Stimulated activated CD4-positive, alpha-beta T cell treated with anti-CD3 and anti-CD28 coated beads, Interleukin-4, amount 100 ng/mL, for 4 hours (primary cell): ENCODE results near the gene SLC6A11.
A peak's percentile ranks its signal among the peaks of the same experiment; 100 is the strongest.

ENCODE experiments used
- DNase-seq, 2 experiments: peaks; one replicate each; pipeline ENCODE4 v3.0.0-alpha.2; 2020

Gene SLC6A11

DNA sequence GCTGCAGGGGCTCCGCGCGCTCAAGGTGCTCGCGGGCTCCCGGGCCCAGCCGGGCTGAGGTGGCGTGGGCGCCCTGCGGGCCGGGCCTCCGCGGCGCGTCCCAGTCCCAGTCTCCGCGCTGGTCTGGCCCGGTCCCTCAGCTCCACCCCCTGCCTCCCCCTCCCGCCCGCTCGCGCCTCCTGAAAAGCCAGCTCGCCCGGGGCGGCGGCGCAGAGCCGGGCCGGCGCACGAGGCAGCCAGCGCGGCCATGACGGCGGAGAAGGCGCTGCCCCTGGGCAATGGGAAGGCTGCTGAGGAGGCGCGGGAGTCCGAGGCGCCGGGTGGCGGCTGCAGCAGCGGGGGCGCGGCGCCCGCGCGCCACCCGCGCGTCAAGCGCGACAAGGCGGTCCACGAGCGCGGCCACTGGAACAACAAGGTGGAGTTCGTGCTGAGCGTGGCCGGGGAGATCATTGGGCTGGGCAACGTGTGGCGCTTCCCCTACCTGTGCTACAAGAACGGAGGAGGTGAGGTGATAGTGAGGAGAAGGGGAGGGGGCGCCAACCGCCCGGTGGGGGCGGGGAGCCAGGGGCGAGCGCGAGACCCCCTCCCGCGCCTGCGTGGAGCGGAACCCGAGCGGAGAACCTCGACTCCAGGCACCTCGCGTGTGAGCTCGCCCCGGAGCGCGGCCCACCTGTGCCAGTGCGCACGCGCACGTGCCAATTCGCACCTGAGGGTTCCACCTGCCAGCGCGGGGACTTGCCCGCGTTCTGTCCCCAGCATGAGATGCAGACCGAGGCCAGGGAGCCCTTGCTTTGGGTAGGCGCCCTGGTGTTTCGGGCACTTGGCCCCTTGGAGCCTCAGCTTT is at the start of gene SLC6A11:
Gene SLC6A11 (plus strand): TSS at position 210 of the 844 bp plus-strand sequence. CDS start 38 bp downstream, at position 248.
- no peak for DNase-seq

DNA sequence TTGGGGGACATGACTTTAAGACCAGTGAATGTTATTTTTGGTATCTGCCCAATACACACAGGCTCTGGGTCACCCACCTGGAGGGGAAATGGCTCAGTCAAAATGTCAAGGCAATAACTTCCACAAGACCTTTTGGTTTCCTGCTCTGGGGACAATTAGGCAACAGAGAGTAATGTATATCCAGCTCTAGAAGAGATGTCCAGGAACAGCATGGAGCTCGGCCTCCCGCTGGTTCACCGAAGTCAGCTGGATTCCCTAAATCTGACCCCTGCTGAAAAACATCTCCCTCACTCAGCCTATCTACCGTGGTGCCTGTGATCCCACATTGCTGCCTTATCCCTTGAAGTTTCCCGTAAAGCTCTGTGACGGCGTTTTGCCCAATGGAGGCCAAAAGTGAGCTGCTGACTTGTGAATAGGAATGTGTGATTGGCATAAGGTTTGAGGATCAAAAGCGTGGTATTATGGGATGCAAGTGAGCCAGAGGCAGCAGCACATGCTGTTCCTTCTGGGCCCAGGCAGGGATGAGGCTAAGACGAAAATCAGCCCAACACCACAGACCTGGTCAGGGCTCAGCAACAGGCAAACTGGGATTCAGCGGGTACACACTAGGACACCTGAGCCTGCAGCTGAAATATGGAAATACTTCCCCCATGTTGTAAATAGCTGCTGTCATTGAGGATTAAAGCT is 47.2 kb upstream of the SLC6A11 start:
- DNase-seq: no peak

DNA sequence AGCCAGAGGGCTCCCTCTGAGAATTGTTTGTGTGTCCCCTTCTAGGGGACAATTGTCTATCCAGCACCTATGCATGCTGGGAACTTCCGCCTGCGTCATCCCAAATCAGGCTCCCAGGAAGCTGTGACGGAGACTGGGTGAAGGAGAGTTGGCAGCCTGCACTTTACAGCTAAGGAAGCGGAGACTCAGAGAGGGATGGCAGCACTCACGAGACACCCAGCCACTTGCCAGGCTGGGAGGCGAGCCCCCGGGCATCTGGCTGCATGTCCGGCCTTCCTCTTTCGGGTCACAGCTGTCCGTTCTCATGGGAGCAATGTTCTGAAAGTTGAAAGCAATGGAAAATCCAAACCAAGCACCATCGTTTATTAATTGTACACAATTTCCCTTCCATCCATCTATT is 45.5 kb upstream of the SLC6A11 start:
- no peak for DNase-seq

DNA sequence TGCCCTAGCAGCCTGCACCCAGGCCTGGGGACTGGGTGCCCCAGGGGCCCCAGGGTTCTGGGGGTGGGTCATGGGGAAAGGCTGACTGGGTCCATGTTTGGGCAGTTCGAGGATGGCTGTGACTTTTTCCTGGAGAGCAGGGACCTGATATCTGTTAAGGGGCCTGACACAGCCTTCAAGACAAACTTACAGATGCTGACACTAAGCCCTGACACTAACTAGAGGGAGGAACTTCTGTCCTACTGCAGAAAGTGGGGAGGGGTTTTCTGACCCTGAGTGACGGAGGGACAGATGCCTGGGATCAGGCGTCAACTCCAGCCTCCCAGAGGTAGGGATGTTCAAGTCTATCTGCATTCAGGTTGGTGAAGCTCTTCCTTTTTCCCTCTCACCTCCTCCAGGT is 45.0 kb upstream of the SLC6A11 start:
- DNase-seq: no peak

DNA sequence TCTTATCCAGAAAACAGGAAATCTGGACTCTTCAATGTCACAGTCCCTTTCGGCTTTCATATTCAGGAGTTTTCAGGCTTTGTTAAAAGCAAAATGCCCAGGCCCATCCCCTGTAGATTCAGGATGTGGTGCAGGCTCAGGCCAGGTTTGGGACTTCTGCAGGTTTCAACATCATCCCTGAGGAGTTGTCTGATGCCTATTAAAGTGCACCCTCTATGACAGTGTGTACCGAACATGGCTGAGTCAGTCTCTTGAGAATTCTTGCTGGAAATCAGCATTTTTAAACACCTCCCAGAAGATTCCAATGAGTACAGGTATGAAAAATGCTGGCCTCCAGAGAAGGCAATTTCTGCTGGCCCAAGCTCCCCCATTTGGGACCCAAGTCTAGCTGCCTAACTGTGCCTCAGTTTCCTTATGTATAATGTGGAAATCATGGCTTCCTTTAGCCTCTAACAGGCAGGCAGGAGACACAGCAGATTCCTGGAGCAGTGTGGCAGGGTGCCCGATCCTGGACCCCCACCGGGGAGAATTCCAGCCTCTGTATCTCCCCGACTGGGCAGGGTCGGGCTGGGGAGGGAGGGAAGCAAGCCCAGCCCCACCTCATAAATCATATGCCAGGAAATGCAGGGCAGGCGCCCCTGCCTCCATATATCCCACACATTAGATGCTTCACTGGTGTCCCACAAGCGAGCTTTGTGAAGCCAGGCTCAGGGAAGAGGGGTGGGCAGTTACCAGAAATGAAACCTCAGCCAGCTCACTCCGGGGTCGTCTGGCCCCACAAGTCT is 44.4 kb upstream of the SLC6A11 start:
- DNase-seq: no peak

DNA sequence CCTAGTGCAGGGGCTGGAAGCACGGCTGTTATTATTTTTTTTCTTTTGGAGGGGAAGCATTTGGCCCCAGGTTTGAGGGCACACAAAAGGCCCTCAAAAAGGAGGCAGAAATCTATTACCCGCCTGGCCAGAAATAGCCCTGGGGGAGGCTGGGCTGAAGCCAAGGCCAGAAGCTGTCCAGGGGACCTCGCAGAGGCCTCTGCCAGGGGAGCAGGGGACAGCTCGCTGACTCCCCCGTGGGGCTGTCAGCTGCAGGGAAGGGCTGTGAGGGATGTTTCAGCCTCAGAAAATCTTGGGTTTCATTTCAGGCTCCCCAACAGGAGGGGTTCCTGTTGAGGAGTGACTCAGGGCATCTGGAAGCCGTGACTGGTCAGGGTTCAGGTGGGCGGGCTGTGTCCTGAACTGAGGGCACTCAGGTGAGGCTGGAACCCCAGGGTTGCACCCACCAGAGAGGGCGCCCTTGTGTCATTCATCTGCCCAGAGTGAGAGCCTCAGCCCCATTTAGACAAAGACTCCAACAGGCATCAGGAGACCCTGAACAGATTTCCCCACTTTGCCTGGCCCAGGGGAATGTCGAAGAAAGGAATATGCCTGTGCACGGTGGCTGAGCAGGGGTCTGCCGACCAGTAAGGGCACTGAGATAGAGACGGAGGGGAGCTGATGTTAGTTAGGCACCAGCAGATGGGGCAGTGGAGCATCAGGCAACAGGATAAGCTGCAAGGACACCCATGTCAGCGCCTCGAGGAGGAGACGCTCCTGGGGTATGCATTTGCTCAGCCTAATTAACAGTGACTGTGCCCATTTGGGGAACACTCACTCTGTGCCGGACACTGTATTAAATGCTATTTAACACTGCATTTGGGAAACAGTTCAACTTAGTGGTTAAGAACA is 43.5 kb upstream of the SLC6A11 start:
- DNase-seq: no peak

DNA sequence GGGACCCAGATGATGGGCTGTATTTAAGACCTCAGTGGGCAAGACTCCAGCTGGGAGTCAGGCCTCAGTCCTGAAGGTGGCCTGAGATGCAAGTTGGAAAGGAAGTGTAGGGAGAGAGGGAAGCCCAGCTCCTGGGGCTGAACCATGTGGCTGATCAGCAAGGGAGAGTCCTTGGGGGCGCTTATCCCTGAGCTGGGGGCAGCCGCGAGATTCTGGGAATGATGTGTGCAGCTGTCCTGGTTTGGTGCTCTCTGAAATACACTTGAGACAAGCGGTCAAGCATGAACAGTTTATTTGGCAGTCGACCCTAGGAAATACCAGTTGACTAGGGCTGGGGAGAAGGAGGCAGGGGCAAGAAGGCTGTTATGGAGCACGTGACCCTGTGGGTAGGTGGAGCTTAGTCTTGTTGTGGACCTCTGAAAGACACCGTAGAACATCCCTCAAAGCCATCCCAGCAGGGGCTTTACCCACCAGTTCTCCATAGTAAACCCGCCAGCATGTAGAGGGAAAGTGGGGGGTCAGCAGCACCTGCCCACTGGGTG is 41.8 kb upstream of the SLC6A11 start:
- no peak for DNase-seq

DNA sequence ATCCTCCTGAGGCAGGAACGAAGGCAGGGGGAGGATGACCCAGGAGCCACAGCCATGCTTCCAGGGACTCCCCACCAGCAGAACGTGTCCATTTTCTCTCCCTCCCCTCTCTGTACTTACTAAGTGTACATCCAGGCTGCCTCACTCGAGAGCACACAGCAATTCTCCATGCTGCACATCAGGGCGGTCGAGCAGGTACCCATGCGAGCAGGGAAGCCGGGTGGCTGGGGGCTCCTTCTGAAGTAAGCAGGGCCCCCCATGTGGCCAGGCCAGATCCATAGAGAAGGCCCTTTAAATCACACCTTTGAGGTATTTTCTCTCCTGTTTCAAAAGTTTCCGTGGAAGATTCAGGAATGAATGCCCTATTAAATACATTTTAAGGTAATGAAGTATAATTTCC is 41.2 kb upstream of the SLC6A11 start:
- DNase-seq: no peak

DNA sequence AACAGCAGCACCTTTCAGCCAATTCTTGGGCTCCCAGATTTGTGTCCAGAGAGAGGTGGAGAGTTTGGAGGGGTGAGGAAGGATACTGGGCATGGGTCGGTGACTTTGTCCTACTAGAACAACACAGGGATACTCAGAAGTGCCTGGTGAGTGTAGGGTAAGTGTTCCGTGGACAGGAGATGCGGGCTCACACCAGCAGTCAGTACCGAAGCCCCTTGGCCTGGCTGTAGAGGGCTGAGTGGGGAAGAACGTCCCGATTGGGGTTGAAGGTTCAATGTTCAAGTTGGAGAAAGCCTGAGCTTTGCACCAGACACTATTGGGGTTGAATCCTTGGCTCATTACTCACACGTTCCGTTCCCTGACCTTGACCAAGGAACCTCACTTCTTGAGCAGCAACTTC is 40.8 kb upstream of the SLC6A11 start:
- DNase-seq: no peak

DNA sequence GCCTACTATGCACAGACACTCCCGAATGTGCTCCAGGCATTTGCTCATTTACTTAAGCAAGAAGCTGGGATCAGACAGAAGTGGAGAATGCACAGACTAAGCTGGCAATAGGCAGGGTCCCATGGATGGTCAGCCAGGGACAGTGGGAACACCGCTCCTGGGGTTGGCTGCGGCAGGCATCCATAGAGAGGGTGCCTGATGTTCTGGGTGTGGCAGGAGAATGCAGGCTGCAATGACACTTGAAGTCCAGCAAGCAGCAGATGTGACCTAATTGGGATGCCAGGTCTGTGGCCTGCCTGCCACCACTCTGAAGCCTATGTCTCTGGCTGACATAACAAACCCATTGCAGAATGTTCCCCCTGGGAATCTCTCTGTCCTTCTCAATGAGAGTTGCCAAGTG is 40.2 kb upstream of the SLC6A11 start:
- no peak for DNase-seq

DNA sequence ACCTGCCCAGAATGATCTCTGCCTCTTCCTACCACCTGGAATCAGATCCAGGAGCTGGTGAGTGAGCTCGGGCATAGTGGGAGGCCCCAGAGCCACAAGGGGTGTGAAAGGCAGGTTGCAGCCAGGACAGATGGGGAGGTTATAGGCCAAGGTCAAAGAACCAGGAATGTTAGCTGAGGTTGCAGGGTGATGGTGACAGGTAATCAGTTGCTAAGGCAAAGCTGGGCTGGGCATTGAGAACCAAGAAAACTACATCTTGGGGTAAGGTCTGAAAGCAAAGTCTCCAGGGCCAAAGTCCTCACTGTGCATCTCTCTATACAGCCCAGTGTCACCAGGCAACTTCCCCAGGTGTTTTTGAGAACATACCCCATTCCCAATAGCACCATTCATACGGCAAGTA is 38.4 kb upstream of the SLC6A11 start:
- DNase-seq: no peak

DNA sequence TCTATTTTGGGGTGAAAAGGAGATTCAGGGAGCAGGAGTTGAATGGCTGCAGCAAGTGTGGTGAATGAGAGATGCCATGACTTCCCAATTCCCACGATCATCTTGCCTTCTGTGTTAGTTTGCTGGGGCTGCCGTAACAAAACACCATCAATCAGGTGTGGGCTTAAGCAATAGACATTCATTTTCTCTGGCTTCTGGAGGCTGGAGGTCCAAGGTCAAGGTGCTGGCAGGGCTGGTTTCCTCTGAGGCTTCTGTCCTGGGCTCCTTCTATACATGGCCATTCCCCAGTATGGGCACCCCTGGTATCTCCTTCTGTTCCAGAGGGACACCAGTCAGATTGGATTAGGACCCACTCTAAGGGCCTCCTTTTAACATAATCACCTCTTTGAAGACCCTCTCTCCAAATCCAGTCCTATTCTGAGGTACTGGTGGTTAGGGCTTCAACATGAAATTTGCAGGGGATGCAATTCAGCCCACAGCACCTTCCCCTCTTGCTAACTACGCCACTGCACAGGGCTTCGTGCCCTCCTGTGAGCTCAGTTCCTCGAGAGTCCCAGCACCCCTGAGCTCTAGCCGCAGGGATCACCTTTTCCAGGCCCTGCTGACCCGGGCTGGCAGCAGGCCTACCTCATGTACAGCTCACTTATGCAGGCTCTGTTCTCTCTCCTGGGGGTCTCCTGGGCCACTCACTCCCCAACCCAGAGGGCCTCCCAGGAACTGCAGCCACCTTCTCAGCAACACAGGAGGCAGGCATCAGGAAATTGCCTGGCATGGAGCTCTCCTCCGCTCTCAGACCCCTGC is 37.3 kb upstream of the SLC6A11 start:
- DNase-seq: no peak

DNA sequence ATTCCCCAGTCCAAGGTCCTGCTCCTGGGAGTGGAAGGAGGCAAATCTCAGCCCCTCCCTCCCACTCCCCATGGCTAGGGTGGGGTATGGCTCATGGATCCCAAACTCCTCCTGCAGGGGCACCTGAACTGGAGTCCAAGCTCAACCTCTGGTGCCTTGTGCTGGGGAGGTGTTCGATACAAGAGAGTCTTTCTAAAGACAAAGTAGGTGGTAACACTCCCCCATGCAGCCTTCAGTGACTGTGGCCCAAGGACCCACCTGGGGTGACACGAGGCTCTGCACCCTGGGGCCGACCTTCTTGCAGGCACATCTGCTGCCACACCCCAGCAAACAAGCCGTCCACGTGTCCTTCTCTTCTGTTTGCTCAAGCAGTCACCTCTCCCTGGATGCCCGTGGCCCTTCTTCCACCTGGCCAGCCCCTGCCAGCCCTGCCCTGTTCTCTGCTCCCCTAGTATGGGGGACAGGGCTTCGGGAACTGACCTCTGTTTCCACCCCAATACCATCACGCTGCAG is 36.7 kb upstream of the SLC6A11 start:
- DNase-seq: no peak

DNA sequence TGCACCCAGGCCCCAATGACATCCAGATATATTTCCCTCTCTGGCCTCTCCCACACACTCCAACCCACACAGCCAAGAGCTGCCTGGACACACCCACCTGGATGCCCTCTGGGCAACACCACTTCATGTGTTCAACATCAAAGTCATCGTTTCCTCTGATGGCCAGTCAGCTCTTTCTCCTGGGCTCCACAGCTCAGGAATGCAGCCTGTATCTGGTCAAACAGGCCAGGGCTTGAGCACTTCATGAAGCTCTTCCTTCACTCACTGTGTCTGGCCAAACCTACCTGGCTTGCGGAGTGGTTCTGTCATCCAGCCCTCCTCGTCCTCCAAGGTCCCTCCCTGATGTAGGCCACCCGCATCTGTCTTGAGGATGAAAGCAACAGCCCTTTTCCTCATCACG is 35.8 kb upstream of the SLC6A11 start:
- no peak for DNase-seq

DNA sequence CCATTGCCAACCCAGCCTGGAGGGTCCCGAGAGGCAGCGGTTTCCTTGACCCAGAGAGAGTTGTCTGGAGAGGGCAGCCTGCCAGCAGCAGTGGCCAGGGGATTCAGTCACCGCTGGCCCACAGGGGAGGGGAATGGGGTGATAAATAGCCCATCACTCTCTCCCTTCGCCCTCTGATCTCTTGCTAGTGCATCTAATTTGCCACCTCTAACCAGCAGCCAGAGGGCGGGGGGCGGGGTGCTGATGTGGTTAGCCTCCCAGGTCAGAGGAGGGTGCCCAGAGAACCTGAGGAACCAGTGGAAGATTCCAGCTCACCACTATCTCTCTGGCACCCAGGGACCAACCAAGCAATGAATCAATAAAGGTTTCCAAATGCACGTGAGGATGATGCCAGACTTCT is 35.1 kb upstream of the SLC6A11 start:
- DNase-seq: no peak

DNA sequence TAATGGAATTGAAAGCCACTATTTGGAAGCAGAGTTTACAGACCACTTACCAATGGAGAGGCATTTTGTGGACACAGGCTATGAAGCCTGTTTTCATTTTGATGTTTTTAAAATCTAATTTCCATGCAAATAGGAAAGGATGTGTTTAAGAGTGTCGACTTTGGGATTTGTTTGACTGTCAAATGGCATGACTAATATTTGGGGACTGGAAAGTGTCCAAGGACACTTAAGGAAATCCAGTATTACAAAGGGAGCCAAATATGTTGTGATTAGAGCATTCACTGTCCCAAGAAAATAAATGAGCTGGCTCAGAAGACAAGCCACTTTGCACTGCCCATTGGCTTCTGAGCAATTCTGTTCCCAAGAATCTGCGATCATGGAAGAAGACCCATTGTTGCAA is 34.0 kb upstream of the SLC6A11 start:
- no peak for DNase-seq

DNA sequence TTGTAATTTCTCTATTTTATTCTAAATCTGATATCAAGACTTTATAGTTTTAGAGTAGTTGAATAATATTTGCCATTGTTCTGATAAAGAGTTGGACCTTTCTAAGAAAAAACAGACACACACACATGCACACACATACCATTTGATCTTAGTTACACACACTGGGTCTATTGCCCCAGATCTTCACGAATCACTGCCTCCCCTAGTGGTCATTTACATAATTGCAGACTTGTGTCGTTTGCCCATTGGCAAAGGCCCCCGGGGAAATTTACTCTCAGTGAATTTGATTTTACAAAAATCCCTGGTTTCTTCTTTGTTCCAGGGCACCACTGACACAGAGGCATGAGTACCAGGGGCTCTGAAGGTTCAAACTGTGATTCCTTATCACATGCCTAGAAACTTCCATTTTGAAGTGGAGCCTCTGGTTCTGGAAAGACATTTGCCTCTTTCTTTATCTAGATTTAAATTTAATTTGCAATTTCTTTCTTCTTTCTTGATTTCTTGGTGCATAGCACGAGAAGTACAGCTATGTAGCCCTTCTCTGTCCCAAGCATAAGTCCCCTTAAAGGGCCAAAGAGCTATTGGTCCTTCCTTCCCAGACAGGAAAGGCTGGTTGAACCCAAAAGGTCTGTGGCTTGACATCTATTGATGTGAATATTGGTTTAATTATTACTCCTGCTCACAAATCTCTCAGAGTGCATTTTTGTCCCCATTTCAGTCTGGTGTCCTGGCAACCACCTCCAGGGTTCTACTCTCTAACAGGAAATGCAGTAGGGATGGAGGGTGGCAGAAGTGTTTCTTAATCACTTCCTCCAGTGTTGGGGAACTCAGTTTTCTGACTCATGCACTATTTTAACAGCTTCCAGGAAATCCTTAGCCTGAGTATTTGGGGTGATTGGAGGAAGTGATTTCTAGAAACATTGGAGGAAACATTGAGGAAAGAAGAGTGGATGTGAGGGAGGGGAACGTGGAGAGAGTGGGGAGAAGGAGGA is 32.4 kb upstream of the SLC6A11 start:
- DNase-seq: peak in 1 of 2 experiments; percentile 3

DNA sequence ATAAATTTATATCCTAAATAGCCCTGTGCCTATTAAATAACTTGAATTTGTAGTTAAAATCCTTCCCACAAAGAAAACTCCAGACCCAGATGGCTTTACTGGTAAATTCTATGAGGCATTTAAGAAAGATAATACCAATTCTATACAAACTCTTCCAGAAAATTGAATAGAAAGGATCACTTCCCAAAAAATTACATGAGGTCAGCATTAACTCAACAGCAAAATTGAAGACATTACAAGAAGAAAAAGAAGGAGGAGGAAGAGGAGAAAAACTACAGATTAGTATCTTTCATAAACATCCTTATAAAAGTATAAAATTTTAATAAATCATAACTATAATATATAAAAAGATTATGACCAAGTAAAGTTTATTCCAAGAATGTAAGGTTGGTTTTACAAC is 29.4 kb upstream of the SLC6A11 start:
- DNase-seq: no peak

DNA sequence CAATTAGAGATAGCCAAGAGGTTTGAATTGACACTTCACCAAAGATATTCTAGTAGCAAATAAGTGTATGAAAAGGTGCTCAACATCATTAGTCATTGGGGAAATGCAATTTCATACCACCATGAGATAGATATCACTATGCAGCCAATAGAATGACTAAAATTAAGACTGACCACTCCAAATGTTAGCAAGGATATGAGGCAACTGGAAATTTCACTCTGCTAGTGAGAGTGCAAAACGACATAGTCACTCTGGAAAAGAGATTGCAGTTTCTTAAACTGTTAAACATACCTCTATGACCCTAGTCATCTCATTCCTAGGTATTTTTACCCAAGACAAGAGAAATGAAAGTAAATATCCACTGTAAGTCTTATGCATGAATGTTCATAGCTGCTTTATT is 27.6 kb upstream of the SLC6A11 start:
- DNase-seq: no peak

DNA sequence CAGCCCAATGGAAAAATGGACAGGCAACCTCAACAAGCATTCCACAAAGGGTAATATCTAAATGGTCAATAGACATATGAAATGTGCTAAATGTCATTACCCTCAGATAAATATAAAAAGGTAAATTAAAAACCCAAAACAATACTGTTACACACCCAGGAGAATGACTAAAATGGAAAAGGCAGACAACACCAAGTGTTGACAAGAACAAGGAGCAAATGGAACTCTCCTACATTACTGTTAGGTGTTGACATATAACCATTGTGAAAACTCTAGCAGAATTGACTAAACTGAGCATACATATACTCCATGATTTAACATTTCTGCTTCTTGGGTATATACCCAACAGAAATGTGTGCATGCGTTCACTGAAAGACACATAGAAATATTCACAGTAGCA is 25.3 kb upstream of the SLC6A11 start:
- DNase-seq: no peak
